Esophagus muscularis mucosa (tissue), 4 donors: ENCODE data around the gene ISG15. TPM values are rescaled to one million over a fixed set of nuclear protein-coding genes. Genes with fewer than 3 reads are reported as not detected.
A peak's percentile ranks its signal among the peaks of the same experiment; 100 is the strongest.
"Not testable (repeated sequence)": the region's sequence is repeated elsewhere in the genome, so short reads cannot be mapped to it uniquely, and the experiment has no call there.

ENCODE experiments used
- DNase-seq: peaks from one replicate; pipeline ENCODE4 v3.0.0-alpha.2; 2017; ENCODE audit errors: extremely low spot score
- H3K27ac ChIP-seq, 4 donors: fragments of 200-600 bp; sonication (generic); replicated peaks in 1 of 4; 1 replicate in 3 of 4; 2 replicates in 1 of 4; pipeline ENCODE4 v1.5.1; 2016 to 2019; ENCODE audit warnings: mild to moderate bottlenecking in 1 of 4
- H3K27me3 ChIP-seq, 4 donors: fragments of 200-600 bp; sonication (generic); one replicate each; pipeline versions ENCODE4 v1.5.1 to v1.6.0; 2016 to 2019
- H3K36me3 ChIP-seq, 4 donors: fragments of 200-600 bp; sonication (generic); one replicate each; pipeline ENCODE4 v1.5.1; 2016 to 2019
- H3K4me1 ChIP-seq, 4 donors: fragments of 200-600 bp; sonication (generic); one replicate each; pipeline ENCODE4 v1.5.1; 2016 to 2019
- H3K4me3 ChIP-seq, 4 donors: fragments of 200-600 bp; sonication (generic); 1 replicate in 2 of 4; 2 replicates in 2 of 4; pipeline ENCODE4 v1.5.1; 2016 to 2019; ENCODE audit warnings: mild to moderate bottlenecking in 4 of 4, moderate library complexity in 1 of 4
- H3K9me3 ChIP-seq, 4 donors: fragments of 200-600 bp; sonication (generic); 1 replicate in 3 of 4; 2 replicates in 1 of 4; pipeline ENCODE4 v1.5.1; 2016 to 2019
- EP300 ChIP-seq: sonication (generic); formaldehyde crosslinking; IDR thresholded peaks from one replicate; pipeline ENCODE4 v1.6.1; 2017; ENCODE audit warnings: antibody characterized with exemption
- POLR2A ChIP-seq: fragments of 450-650 bp; IDR thresholded peaks from one replicate; pipeline ENCODE4 v1.6.1; 2017; ENCODE audit warnings: antibody characterized with exemption, moderate library complexity, mild to moderate bottlenecking, low read depth
- POLR2AphosphoS5 ChIP-seq, 2 donors: sonication (generic); formaldehyde crosslinking; IDR thresholded peaks; one replicate each; pipeline ENCODE4 v1.6.1; 2017; ENCODE audit warnings: antibody characterized with exemption in 2 of 2
- WGBS: methylation state at CpG from one replicate; pipeline ENCODE4 v1.1.5; 2018; 5-methylcytosine and 5-hydroxymethylcytosine counted together
- intact Hi-C: fragments of 100-400 bp; cut with DNase I; formaldehyde crosslinking; loops from one replicate; pipeline ENCODE4 v1.15.1; 2023
- total RNA-seq, 4 donors: library from RNA; depleted of rRNA; stranded (reverse); fragments of >200 nt; gene quantifications; one replicate each; pipeline versions ENCODE4 v1.1.0 to v1.2.1, GENCODE V29; 2016
- TF ChIP-seq, protein P1 (sequence below), 3 experiments: fragments of 200-600 bp in 2 of 3; fragments of 450-650 bp in 1 of 3; sonication (generic) in 2 of 3; IDR thresholded peaks; one replicate each; pipeline ENCODE4 v1.5.1; 2017 to 2019; ENCODE audit warnings: antibody characterized with exemption in 3 of 3, mild to moderate bottlenecking in 2 of 3, moderate library complexity in 1 of 3

ISG15 gene
- total RNA-seq, 4 donors from 2014 or later = 39.4 to 74.9 (median 41.1) TPM

DNA sequence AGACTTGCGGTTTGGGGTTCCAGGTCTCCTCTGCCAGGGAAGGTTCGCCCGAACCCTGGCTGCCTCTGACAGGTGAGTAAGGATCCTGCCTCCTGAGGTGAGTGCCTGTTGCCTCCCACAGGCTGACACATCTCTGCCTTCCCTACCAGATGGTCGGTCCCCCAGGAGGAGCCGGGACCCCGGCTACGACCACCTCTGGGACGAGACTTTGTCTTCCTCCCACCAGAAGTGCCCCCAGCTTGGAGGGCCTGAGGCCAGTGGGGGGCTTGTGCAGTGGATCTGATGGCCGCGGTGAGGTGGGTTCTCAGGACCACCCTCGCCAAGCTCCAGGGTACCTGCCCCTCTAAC, 39.0 kb upstream of the ISG15 start:
- no peaks in the 10 kb centered on the region for H3K9me3 ChIP-seq
- DNase-seq = no peak
- WGBS = 93% methylated on average over 8 of the region's 11 CpGs
- no peaks in the 10 kb centered on the region for H3K36me3 ChIP-seq
- peaks cover 0 to 86% (median 32%) of the 10 kb centered on the region in 4 donors for H3K27me3 ChIP-seq
- H3K4me3 ChIP-seq = no peak overlapping the region
- no peak overlapping the region for H3K27ac ChIP-seq
- TF ChIP-seq POLR2A (no peak), POLR2AphosphoS5 (IDR thresholded peaks at IDR 0.05) (no peak), EP300 (no peak)
- TF ChIP-seq, protein P1, sequence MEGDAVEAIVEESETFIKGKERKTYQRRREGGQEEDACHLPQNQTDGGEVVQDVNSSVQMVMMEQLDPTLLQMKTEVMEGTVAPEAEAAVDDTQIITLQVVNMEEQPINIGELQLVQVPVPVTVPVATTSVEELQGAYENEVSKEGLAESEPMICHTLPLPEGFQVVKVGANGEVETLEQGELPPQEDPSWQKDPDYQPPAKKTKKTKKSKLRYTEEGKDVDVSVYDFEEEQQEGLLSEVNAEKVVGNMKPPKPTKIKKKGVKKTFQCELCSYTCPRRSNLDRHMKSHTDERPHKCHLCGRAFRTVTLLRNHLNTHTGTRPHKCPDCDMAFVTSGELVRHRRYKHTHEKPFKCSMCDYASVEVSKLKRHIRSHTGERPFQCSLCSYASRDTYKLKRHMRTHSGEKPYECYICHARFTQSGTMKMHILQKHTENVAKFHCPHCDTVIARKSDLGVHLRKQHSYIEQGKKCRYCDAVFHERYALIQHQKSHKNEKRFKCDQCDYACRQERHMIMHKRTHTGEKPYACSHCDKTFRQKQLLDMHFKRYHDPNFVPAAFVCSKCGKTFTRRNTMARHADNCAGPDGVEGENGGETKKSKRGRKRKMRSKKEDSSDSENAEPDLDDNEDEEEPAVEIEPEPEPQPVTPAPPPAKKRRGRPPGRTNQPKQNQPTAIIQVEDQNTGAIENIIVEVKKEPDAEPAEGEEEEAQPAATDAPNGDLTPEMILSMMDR (IDR thresholded peaks at IDR 0.05) = no peak
- peaks cover 5 to 14% (median 10%) of the 10 kb centered on the region in 4 donors for H3K4me1 ChIP-seq
- intact Hi-C loops = no loop called here

DNA sequence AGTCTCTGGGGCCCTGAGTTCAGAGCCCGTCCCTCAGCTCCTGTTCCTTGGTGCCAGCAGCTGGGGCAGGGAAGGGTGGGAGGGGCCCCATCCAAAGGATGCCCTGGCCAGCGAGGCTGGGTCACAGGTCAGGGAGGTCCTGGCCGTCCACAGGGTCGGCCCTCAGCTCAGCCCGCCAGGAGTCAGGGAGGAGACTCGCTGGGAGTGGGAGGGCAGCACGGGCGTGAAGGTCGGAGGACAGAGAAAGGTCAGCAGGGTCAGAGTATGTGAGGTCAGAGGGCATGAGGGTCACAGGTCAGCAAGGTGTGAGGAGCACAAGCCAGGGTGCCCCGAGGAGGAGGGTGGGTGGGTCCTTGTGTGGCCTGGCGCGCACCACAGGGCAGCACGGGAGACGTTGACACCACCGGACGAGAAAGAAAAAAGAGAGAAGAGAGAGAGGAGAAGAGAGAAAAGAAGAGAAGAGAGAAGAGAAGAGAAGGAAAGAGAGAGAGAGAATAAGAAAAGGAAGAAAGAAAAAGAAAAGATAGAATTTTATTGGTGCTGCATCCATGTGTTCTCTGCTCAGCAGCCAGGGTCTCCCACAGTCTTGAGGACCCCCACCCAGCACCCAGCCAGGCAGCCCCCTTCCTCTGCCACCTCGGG, 38.5 kb upstream of the ISG15 start:
- 66% methylated on average over 17 of the region's 17 CpGs for WGBS
- Histone ChIP-seq H3K27me3 (peaks cover 0 to 87% (median 32%) of the 10 kb centered on the region in 4 donors), H3K36me3 (no peaks in the 10 kb centered on the region), H3K4me3 (no peak overlapping the region), H3K9me3 (no peaks in the 10 kb centered on the region), H3K4me1 (peaks cover 5 to 14% (median 10%) of the 10 kb centered on the region in 4 donors), H3K27ac (no peak overlapping the region)
- no peak for DNase-seq
- TF ChIP-seq POLR2A (no peak), POLR2AphosphoS5 (IDR thresholded peaks at IDR 0.05) (no peak), EP300 (no peak)
- TF ChIP-seq, protein P1 (IDR thresholded peaks at IDR 0.05) = no peak
- intact Hi-C loops = no loop called here

DNA sequence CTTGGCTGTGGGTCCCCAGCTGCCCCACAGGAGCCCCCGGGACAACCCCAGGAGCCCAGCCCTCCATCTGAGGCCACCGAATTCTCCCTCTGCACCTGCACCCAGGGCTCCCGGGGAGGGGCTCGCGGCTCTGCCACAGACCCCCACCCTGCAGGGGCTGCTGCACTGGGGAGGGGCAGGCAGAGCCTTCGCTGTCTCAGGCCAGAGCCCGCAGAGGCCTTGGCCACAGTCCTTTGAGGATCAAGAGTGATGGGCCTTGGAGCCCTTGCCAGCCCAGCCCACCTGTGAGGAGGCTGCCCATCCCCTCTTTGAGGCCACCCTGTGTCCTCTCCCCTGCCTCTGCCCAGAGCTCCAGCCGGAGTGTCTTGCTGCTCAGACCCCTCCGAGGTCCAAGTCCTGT, 37.9 kb upstream of the ISG15 start:
- WGBS = 70% methylated on average over 4 of the region's 9 CpGs
- Histone ChIP-seq H3K27me3 (peaks cover 0 to 87% (median 28%) of the 10 kb centered on the region in 4 donors), H3K36me3 (no peaks in the 10 kb centered on the region), H3K4me1 (peaks cover 5 to 14% (median 10%) of the 10 kb centered on the region in 4 donors), H3K4me3 (no peak overlapping the region), H3K9me3 (no peaks in the 10 kb centered on the region), H3K27ac (no peak overlapping the region)
- intact Hi-C loops = no loop called here
- no peak for DNase-seq
- TF ChIP-seq EP300 = no peak
- TF ChIP-seq, protein P1 (IDR thresholded peaks at IDR 0.05) = no peak

DNA sequence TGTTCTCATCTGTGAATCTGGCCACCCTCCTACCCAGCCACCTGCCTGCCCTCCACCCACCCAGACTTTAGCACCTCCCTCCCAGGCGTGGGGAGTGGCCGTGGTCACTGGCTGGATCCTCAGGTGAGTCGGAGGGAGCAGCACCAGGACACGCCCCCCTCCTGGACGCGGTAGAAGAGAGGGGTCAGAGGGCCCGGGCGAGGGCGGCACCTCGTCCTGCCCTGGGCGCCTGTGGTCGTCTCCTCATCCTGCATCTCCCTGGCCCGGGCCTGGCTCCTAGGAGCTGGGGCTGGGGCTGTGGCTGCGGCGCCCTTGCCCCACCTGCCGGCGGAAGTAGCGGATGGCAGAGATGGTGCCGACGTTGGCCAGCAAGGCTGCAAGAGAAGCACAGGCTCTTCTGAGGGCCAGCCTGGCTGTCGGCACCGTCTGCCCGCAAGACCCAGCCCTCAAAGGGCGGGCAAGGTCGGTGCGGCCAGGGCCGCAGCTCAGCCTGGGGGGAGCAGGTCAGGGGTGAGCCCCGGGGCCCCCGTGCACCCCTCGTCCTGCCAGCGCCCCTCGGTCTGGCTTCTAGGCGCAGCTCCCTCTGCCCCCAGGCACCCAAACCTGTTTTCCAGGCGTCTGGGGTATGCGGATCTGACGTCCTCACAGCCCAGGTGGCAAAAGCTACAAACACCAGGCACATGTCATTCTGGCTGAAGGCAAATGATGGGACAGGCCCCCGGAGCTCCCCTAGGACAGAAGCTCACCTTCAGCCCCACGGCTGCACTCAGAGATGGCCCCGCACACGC, 37.2 kb upstream of the ISG15 start:
- H3K27me3 ChIP-seq = peaks cover 0 to 84% (median 21%) of the 10 kb centered on the region in 4 donors
- peak overlapping the region; percentile 48 to 74 (median 59) for H3K27ac ChIP-seq
- H3K4me3 ChIP-seq = peak overlapping the region; percentile 47 to 52 (median 50)
- WGBS = 5% methylated on average over 14 of the region's 40 CpGs
- peaks cover 5 to 14% (median 10%) of the 10 kb centered on the region in 4 donors for H3K4me1 ChIP-seq
- no peaks in the 10 kb centered on the region for H3K9me3 ChIP-seq
- no peaks in the 10 kb centered on the region for H3K36me3 ChIP-seq
- TF ChIP-seq POLR2A = no peak
- no peak for TF ChIP-seq POLR2AphosphoS5 (IDR thresholded peaks at IDR 0.05)
- TF ChIP-seq, protein P1 (IDR thresholded peaks at IDR 0.05) = peak; percentile 45 to 76 (median 64)
- intact Hi-C loops = no loop called here
- DNase-seq = no peak

DNA sequence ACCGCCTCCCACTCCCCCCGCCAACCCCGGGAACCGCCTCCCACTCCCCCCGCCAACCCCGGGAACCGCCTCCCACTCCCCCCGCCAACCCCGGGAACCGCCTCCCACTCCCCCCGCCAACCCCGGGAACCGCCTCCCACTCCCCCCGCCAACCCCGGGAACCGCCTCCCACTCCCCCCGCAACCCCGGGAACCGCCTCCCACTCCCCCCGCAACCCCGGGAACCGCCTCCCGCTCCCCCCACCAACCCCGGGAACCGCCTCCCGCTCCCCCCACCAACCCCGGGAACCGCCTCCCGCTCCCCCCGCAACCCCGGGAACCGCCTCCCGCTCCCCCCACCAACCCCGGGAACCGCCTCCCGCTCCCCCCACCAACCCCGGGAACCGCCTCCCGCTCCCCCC, 36.5 kb upstream of the ISG15 start:
- intact Hi-C loops, DNase-seq, H3K36me3 ChIP-seq, H3K4me3 ChIP-seq, H3K27ac ChIP-seq, H3K9me3 ChIP-seq: not testable (repeated sequence)
- H3K4me1 ChIP-seq = peaks cover 5 to 14% (median 10%) of the 10 kb centered on the region in 4 donors
- WGBS = no CpG with 5 or more reads among the region's 39 CpGs
- H3K27me3 ChIP-seq = peaks cover 0 to 82% (median 17%) of the 10 kb centered on the region in 4 donors
